C4-2B (cell line): Measurements from ENCODE around the gene CDKN1A.

Experiments used
- ZFX ChIP-seq: fragments of 450-650 bp; IDR thresholded peaks from 2 replicates; pipeline ENCODE4 v1.6.1; 2017
- TF ChIP-seq, protein P1 (sequence below): fragments of 450-650 bp; conservative IDR thresholded peaks from 2 replicates; pipeline ENCODE4 v1.5.1; 2017; ENCODE audit warnings: mild to moderate bottlenecking

DNA sequence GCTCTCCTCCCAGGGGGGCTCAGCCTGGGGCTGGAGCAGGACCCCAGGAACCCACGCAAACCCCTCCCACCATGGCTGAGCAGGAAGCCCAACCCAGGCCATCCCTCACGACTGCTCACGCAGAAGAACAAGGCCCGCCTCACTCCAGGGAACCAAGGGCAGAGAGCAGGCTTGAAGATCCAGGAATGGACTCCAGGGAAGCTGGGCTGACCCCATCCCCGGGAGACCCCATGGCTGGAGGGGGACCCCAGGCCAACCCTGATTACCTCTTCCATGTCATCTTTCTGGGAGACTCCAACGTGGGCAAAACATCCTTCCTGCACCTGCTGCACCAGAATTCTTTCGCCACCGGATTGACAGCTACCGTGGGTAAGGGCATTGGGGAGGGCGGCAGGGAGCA, 43.9 kb downstream of the CDKN1A start:
- TF ChIP-seq, protein P1, sequence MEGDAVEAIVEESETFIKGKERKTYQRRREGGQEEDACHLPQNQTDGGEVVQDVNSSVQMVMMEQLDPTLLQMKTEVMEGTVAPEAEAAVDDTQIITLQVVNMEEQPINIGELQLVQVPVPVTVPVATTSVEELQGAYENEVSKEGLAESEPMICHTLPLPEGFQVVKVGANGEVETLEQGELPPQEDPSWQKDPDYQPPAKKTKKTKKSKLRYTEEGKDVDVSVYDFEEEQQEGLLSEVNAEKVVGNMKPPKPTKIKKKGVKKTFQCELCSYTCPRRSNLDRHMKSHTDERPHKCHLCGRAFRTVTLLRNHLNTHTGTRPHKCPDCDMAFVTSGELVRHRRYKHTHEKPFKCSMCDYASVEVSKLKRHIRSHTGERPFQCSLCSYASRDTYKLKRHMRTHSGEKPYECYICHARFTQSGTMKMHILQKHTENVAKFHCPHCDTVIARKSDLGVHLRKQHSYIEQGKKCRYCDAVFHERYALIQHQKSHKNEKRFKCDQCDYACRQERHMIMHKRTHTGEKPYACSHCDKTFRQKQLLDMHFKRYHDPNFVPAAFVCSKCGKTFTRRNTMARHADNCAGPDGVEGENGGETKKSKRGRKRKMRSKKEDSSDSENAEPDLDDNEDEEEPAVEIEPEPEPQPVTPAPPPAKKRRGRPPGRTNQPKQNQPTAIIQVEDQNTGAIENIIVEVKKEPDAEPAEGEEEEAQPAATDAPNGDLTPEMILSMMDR, result no peak
- TF ChIP-seq ZFX, result no peak
